Ovary (tissue), 10 donors: ENCODE data around the gene PAGE3. TPM values are rescaled to one million over a fixed set of nuclear protein-coding genes. Genes with fewer than 3 reads are reported as not detected.

Experiments
- DNase-seq, 5 donors: peaks; one replicate each; pipeline ENCODE4 v3.0.0-alpha.2; 2019 to 2020
- H3K27ac ChIP-seq, 2 donors: fragments of 200-600 bp; one replicate each; pipeline versions ENCODE4 v1.5.1 to v1.8.0; 2019 to 2022
- H3K27me3 ChIP-seq: fragments of 200-600 bp; one replicate; pipeline ENCODE4 v1.8.0; 2022
- H3K36me3 ChIP-seq: fragments of 200-600 bp; sonication (generic); one replicate; pipeline ENCODE4 v1.5.1; 2019
- H3K4me1 ChIP-seq: one replicate; pipeline ENCODE4 v1.8.1; 2013; ENCODE audit warnings: mild to moderate bottlenecking, moderate library complexity; ENCODE audit not compliant: insufficient read depth
- H3K4me3 ChIP-seq: fragments of 200-600 bp; sonication (generic); one replicate; pipeline ENCODE4 v1.5.1; 2017
- H3K9me3 ChIP-seq, 2 donors: fragments of 200-600 bp in 1 of 2; sonication (generic) in 1 of 2; one replicate each; pipeline versions ENCODE4 v1.5.1 to v1.8.1; 2013 to 2019; ENCODE audit warnings: mild to moderate bottlenecking in 1 of 2, moderate library complexity in 1 of 2
- CTCF ChIP-seq, 3 donors: fragments of 450-650 bp in 2 of 3; fragments of 200-600 bp in 1 of 3; IDR thresholded peaks; one replicate each; pipeline versions ENCODE4 v1.5.1 to v1.8.0; 2016 to 2022; ENCODE audit warnings: antibody characterized with exemption in 3 of 3, mild to moderate bottlenecking in 1 of 3
- EP300 ChIP-seq: sonication (generic); formaldehyde crosslinking; IDR thresholded peaks from one replicate; pipeline ENCODE4 v1.6.1; 2017; ENCODE audit warnings: antibody characterized with exemption
- POLR2A ChIP-seq: fragments of 450-650 bp; IDR thresholded peaks from one replicate; pipeline ENCODE4 v1.6.1; 2017; ENCODE audit warnings: antibody characterized with exemption, mild to moderate bottlenecking, moderate library complexity
- WGBS, 3 donors: extraction: QIAGEN DNeasy Blood & Tissue Kit in 1 of 3; methylation state at CpG; one replicate each; pipeline versions ENCODE4 v1.1.5 to v1.1.7; 2013 to 2017; 5-methylcytosine and 5-hydroxymethylcytosine counted together
- intact Hi-C, 4 donors: fragments of 100-400 bp; cut with DNase I; formaldehyde crosslinking; loops; one replicate each; pipeline versions ENCODE4 v1.11.0 to v1.15.1; 2022 to 2023
- long read RNA-seq, 3 donors: library from polyadenylated mRNA in 2 of 3; unstranded in 2 of 3; transcript quantifications; one replicate each; pipeline ENCODE4 v2.0.0 and lab custom pipeline, GENCODE V29; 2021 to 2026
- polyA plus RNA-seq, 2 donors: library from polyadenylated mRNA; stranded (reverse); fragments of 200-250 nt in 1 of 2; fragments of 350-450 nt in 1 of 2; fragmentation: Illumina TruSeq in 1 of 2; extraction: RNeasy Lipid Tissue Mini Kit (QIAGEN cat#74804) in 1 of 2; gene quantifications; one replicate each; pipeline ENCODE4 v1.2.3, GENCODE V29; 2013 to 2014
- total RNA-seq, 7 donors: library from RNA; depleted of rRNA in 2 of 7; stranded (reverse); fragments of >200 nt in 2 of 7; fragmentation: NEBNext Ultra II Directional in 3 of 7; extraction: Animal tissue kit (Norgen Biotek cat#: 25700) in 3 of 7; gene quantifications; one replicate each; pipeline versions ENCODE4 v1.1.0 to v1.2.4, GENCODE V29; 2016 to 2023
- donor health status: DM: no; HTN: no; CAD: no; lungs with moderate emphysema.
- donor health status: DM: no; HTN: no; CAD: no.
- donor health status: Bipolar disorder and iron deficiency.
- donor health status: DM: yes; HTN: yes; CAD: no.
- donor health status: DM: no; HTN: no; CAD: no.
- donor health status: DM: yes; HTN: yes; CAD: no.

Gene PAGE3, protein sequence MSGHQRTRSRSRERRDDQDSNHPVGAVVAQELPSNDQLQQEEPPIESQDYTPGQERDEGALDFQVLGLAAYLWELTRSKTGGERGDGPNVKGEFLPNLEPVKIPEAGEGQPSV
- not detected for total RNA-seq
- polyA plus RNA-seq: not detected
- long read RNA-seq, donor 1: 0 reads
- long read RNA-seq, donor 2, partial matches to known transcripts: 0 of 6 reads
- long read RNA-seq, donor 2, other reads (novel, unspliced or antisense): 6 of 6 reads
- long read RNA-seq, donor 3: 0 reads

DNA sequence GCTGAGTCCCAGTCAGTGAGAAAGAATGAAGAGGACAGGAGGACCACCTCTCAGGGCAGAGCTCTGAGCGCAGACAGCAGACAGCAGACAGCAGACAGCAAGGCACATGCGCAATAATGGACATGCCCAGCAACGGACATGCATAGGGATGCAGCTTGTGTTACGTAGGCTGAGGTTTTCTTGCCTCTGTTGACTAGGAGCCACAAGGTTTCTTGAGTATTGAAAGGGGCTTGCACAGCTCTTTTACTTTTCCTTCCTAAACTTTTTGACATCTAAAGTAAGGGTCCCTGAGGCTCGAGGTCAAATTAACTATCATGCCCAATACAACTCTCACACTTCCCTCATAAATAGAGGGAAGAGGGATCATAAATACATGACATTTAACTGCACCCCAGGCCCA is at the start of gene PAGE3:
TSS of gene PAGE3 (minus strand) at position 101 of the 400 bp plus-strand sequence. CDS start 1,013 bp downstream, outside the sequence.
- Histone ChIP-seq H3K27me3 (no peaks in the 10 kb centered on the region), H3K4me1 (no peaks in the 10 kb centered on the region), H3K27ac (no peak within 1 kb of the TSS), H3K36me3 (no peaks in the 10 kb centered on the region), H3K9me3 (no peaks in the 10 kb centered on the region), H3K4me3 (no peak within 1 kb of the TSS)
- DNase-seq: no peak
- TF ChIP-seq POLR2A (no peak), EP300 (no peak), CTCF (IDR thresholded peaks at IDR 0.05) (no peak)
- intact Hi-C loops: no loop called here
- 80 to 87% (median 84%) methylated on average over 5 of the region's 5 CpGs for WGBS, 3 donors

- no peak overlapping the region for H3K4me3 ChIP-seq
- intact Hi-C loops: no loop called here
- no peaks in the 10 kb centered on the region for H3K4me1 ChIP-seq
- H3K27ac ChIP-seq: no peak overlapping the region
- no peaks in the 10 kb centered on the region for H3K27me3 ChIP-seq
- H3K36me3 ChIP-seq: no peaks in the 10 kb centered on the region
- no peak for TF ChIP-seq EP300
- TF ChIP-seq CTCF (IDR thresholded peaks at IDR 0.05): no peak
- no peak for TF ChIP-seq POLR2A
- no peaks in the 10 kb centered on the region for H3K9me3 ChIP-seq
- no peak for DNase-seq
Observed at GRCh38 chrX:55312655-55313054, 47.9 kb upstream of the PAGE3 start.

- Histone ChIP-seq H3K9me3 (no peaks in the 10 kb centered on the region), H3K36me3 (no peaks in the 10 kb centered on the region), H3K4me3 (no peak overlapping the region), H3K27me3 (no peaks in the 10 kb centered on the region), H3K27ac (no peak overlapping the region), H3K4me1 (no peaks in the 10 kb centered on the region)
- 70 to 75% (median 74%) methylated on average over 3 of the region's 3 CpGs for WGBS, 3 donors
- TF ChIP-seq POLR2A (no peak), EP300 (no peak), CTCF (IDR thresholded peaks at IDR 0.05) (no peak)
- intact Hi-C loops: no loop called here
- no peak for DNase-seq
Observed at GRCh38 chrX:55290963-55291362, 26.2 kb upstream of the PAGE3 start.

DNA sequence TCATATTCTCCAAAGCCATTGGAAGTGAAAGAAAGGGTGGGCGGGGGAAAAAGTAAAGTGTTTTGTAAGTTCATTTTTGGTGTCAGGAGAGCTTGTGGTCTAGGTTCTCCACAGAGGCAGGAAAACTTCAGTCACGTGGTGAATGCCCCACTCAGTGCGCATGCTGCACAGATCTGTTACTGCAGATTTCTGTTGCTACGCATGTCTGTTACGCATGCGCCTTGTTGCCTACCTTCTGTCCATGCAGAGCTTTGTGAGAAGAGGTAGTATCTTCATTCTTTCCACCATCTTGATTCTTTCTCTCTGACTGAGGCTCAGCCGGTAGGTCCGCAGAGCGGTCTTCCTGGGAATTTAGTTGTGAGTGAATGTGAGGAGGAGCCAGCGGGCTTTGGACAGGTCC is 15.1 kb upstream of the PAGE3 start:
- no peak for TF ChIP-seq EP300
- no peak for TF ChIP-seq CTCF (IDR thresholded peaks at IDR 0.05)
- TF ChIP-seq POLR2A: no peak
- Histone ChIP-seq H3K9me3 (no peaks in the 10 kb centered on the region), H3K4me1 (no peaks in the 10 kb centered on the region), H3K36me3 (no peaks in the 10 kb centered on the region), H3K4me3 (no peak overlapping the region), H3K27me3 (no peaks in the 10 kb centered on the region), H3K27ac (no peak overlapping the region)
- no peak for DNase-seq
- WGBS, 3 donors: 87 to 88% (median 87%) methylated on average over 10 of the region's 10 CpGs
- intact Hi-C loops: no loop called here
